IMR-90 (cell line): ENCODE data around the gene CD96. TPM values are rescaled to one million over a fixed set of nuclear protein-coding genes. Genes with fewer than 3 reads are reported as not detected.
A peak's percentile ranks its signal among the peaks of the same experiment; 100 is the strongest.

Experiments
- ATAC-seq: fragments of 200-7000 bp; cut with Tn5 transposase; 2 replicates; pipeline ENCODE4 v1.9.1; 2020; ENCODE audit warnings: low read depth, mild to moderate bottlenecking, moderate library complexity
- BruUV-seq: library from RNA; stranded (reverse); fragments of 400-500 nt; replicated peaks from 2 replicates; lab custom pipeline; 2021; lab: Mats Ljungman, UMichigan
- CTCF ChIA-PET: fragments of 300-600 bp; formaldehyde crosslinking; extraction: SDS; loops from one replicate; lab custom pipeline; 2021; ENCODE audit warnings: antibody characterized with exemption; lab: Yijun Ruan, JAX
- POLR2A ChIA-PET: fragments of 300-600 bp; sonication (Branson Sonifier 250); formaldehyde crosslinking; loops from one replicate; lab custom pipeline; 2022; ENCODE audit warnings: antibody characterized with exemption; ENCODE audit not compliant: unreplicated experiment; lab: Charles Lee
- DNase-seq: peaks from one replicate; pipeline ENCODE4 v3.0.0; 2013
- H2AFZ ChIP-seq: replicated peaks from 2 replicates; pipeline ENCODE3; 2013; ENCODE audit warnings: low read length, mild to moderate bottlenecking; ENCODE audit not compliant: poor library complexity
- H2AK5ac ChIP-seq: 2 replicates; pipeline ENCODE4 v1.6.1; 2013; ENCODE audit warnings: low read depth, low read length, inconsistent platforms
- H2AK9ac ChIP-seq: replicated peaks from 2 replicates; pipeline ENCODE3; 2013; ENCODE audit warnings: mild to moderate bottlenecking, low read depth, low read length, moderate library complexity; ENCODE audit not compliant: poor library complexity
- H2BK120ac ChIP-seq: 2 replicates; pipeline ENCODE4 v1.6.1; 2013; ENCODE audit warnings: low read depth, low read length, inconsistent platforms
- H2BK15ac ChIP-seq: 3 replicates; pipeline ENCODE4 v1.6.1; 2013; ENCODE audit warnings: low read depth, low read length, inconsistent platforms
- H2BK20ac ChIP-seq: 2 replicates; pipeline ENCODE4 v1.6.1; 2013; ENCODE audit warnings: low read depth, mild to moderate bottlenecking, inconsistent platforms, low read length, moderate library complexity
- H2BK5ac ChIP-seq: 2 replicates; pipeline ENCODE4 v1.6.1; 2013; ENCODE audit warnings: mild to moderate bottlenecking, low read depth, low read length, inconsistent platforms; ENCODE audit not compliant: poor library complexity, severe bottlenecking
- H3K14ac ChIP-seq: replicated peaks from 2 replicates; pipeline ENCODE4 v1.6.1; 2013; ENCODE audit warnings: low read depth, low read length, inconsistent platforms
- H3K18ac ChIP-seq: 2 replicates; pipeline ENCODE4 v1.6.1; 2013; ENCODE audit warnings: low read depth, low read length, control low read depth
- H3K23ac ChIP-seq: 2 replicates; pipeline ENCODE4 v1.6.1; 2013; ENCODE audit warnings: low read depth, low read length, inconsistent platforms
- H3K27ac ChIP-seq: 2 replicates; pipeline ENCODE4 v1.5.1; 2013; ENCODE audit warnings: mild to moderate bottlenecking, control low read depth, low read length; ENCODE audit not compliant: insufficient read depth
- H3K27me3 ChIP-seq: 2 replicates; pipeline ENCODE4 v1.6.1; 2013; ENCODE audit warnings: low read length; ENCODE audit not compliant: control insufficient read depth, insufficient read depth
- H3K36me3 ChIP-seq: 2 replicates; pipeline ENCODE4 v1.6.1; 2013; ENCODE audit warnings: low read length, mixed read lengths; ENCODE audit not compliant: control insufficient read depth, insufficient read depth
- H3K4ac ChIP-seq: 2 replicates; pipeline ENCODE4 v1.6.1; 2013; ENCODE audit warnings: low read depth, low read length, inconsistent platforms
- H3K4me1 ChIP-seq: 2 replicates; pipeline ENCODE4 v1.6.1; 2013; ENCODE audit warnings: low read length, mixed read lengths; ENCODE audit not compliant: control insufficient read depth, insufficient read depth
- H3K4me2 ChIP-seq: 2 replicates; pipeline ENCODE4 v1.6.1; 2013; ENCODE audit warnings: low read depth, mild to moderate bottlenecking, control low read depth, low read length, moderate library complexity
- H3K4me3 ChIP-seq: 2 replicates; pipeline ENCODE4 v1.5.1; 2013; ENCODE audit warnings: low read depth, mild to moderate bottlenecking, control low read depth, low read length, moderate library complexity; ENCODE audit not compliant: insufficient read depth
- H3K56ac ChIP-seq: 2 replicates; pipeline ENCODE4 v1.6.1; 2013; ENCODE audit warnings: low read length, inconsistent platforms; ENCODE audit not compliant: insufficient read depth; ENCODE audit errors: extremely low read depth
- H3K79me1 ChIP-seq, 2 experiments: 2 replicates each; pipeline ENCODE4 v1.6.1; 2013; ENCODE audit warnings: low read length in 2 of 2, inconsistent platforms in 1 of 2, low read depth in 1 of 2
- H3K9ac ChIP-seq: 2 replicates; pipeline ENCODE4 v1.6.1; 2013; ENCODE audit warnings: low read depth, low read length, control low read depth
- H3K9me1 ChIP-seq: 2 replicates; pipeline ENCODE4 v1.6.1; 2013; ENCODE audit warnings: low read length, inconsistent platforms; ENCODE audit not compliant: insufficient read depth
- H3K9me3 ChIP-seq: 2 replicates; pipeline ENCODE4 v1.6.1; 2013; ENCODE audit warnings: low read length; ENCODE audit not compliant: control insufficient read depth, insufficient read depth
- H4K20me1 ChIP-seq: 2 replicates; pipeline ENCODE4 v1.6.1; 2013; ENCODE audit warnings: low read length, inconsistent platforms; ENCODE audit not compliant: insufficient read depth
- H4K5ac ChIP-seq: 2 replicates; pipeline ENCODE4 v1.6.1; 2013; ENCODE audit warnings: mild to moderate bottlenecking, low read depth, low read length, control low read depth
- H4K8ac ChIP-seq, 2 experiments: 2 replicates each; pipeline ENCODE4 v1.6.1; 2013; ENCODE audit warnings: low read depth in 2 of 2, low read length in 2 of 2, control low read depth in 1 of 2, inconsistent platforms in 1 of 2
- H4K91ac ChIP-seq: 2 replicates; pipeline ENCODE4 v1.6.1; 2013; ENCODE audit warnings: low read depth, low read length, inconsistent platforms; ENCODE audit not compliant: insufficient read depth
- BHLHE40 ChIP-seq: fragments of 150-350 bp; IDR thresholded peaks from 2 replicates; pipeline ENCODE4 v1.6.1; 2016; ENCODE audit warnings: mild to moderate bottlenecking, low read depth, low read length
- CEBPB ChIP-seq: IDR thresholded peaks from 2 replicates; pipeline ENCODE4 v1.6.1; 2012; ENCODE audit warnings: low read depth, low read length, improper control_type of control experiment
- CHD1 ChIP-seq: IDR thresholded peaks from 2 replicates; pipeline ENCODE4 v1.6.1; 2012; ENCODE audit warnings: low read depth, low read length, improper control_type of control experiment
- CTCF ChIP-seq: conservative IDR thresholded peaks from 2 replicates; pipeline ENCODE4 v1.5.1; 2012; ENCODE audit warnings: mild to moderate bottlenecking, low read depth, low read length, improper control_type of control experiment
- ELK1 ChIP-seq: fragments of 150-350 bp; IDR thresholded peaks from 2 replicates; pipeline ENCODE4 v1.6.1; 2016; ENCODE audit warnings: low read depth, mild to moderate bottlenecking, low read length, moderate library complexity, borderline replicate concordance
- FOS ChIP-seq: fragments of 150-350 bp; IDR thresholded peaks from 2 replicates; pipeline ENCODE4 v1.6.1; 2016; ENCODE audit warnings: low read depth, low read length
- MAFK ChIP-seq: IDR thresholded peaks from 2 replicates; pipeline ENCODE4 v1.6.1; 2012; ENCODE audit warnings: low read depth, low read length, improper control_type of control experiment
- MAZ ChIP-seq: IDR thresholded peaks from 2 replicates; pipeline ENCODE4 v1.6.1; 2012; ENCODE audit warnings: low read depth, mild to moderate bottlenecking, low read length, improper control_type of control experiment, moderate library complexity, borderline replicate concordance
- MXI1 ChIP-seq: IDR thresholded peaks from 2 replicates; pipeline ENCODE4 v1.6.1; 2012; ENCODE audit warnings: low read depth, mild to moderate bottlenecking, low read length, moderate library complexity, borderline replicate concordance
- NFE2L2 ChIP-seq: fragments of 150-350 bp; IDR thresholded peaks from 2 replicates; pipeline ENCODE4 v1.6.1; 2016; ENCODE audit warnings: low read depth, mild to moderate bottlenecking, low read length
- POLR2A ChIP-seq: IDR thresholded peaks from 2 replicates; pipeline ENCODE4 v1.6.1; 2012; ENCODE audit warnings: mild to moderate bottlenecking, low read depth, low read length
- RAD21 ChIP-seq: IDR thresholded peaks from 2 replicates; pipeline ENCODE4 v1.6.1; 2012; ENCODE audit warnings: low read length, improper control_type of control experiment
- RCOR1 ChIP-seq: IDR thresholded peaks from 2 replicates; pipeline ENCODE4 v1.6.1; 2012; ENCODE audit warnings: mild to moderate bottlenecking, low read length, improper control_type of control experiment; ENCODE audit not compliant: insufficient replicate concordance
- RFX5 ChIP-seq: IDR thresholded peaks from 2 replicates; pipeline ENCODE4 v1.8.0; 2012; ENCODE audit warnings: low read depth, mild to moderate bottlenecking, low read length, moderate library complexity
- SMC3 ChIP-seq: fragments of 150-350 bp; IDR thresholded peaks from 2 replicates; pipeline ENCODE4 v1.6.1; 2016; ENCODE audit warnings: low read depth, mild to moderate bottlenecking, antibody characterized with exemption, low read length, moderate library complexity
- USF2 ChIP-seq: fragments of 150-350 bp; IDR thresholded peaks from 2 replicates; pipeline ENCODE4 v1.6.1; 2017; ENCODE audit warnings: mild to moderate bottlenecking, antibody characterized with exemption, low read length, low read depth
- dilution Hi-C: fragments of 300-500 bp; cut with HindIII; formaldehyde crosslinking; loops from one replicate; pipeline ENCODE4 v1.14.3; 2018; ENCODE audit warnings: low sequenced_read_pairs; ENCODE audit not compliant: unreplicated experiment
- in situ Hi-C: fragments of 300-500 bp; cut with MboI; formaldehyde crosslinking; loops from 3 replicates; pipeline ENCODE4 v1.14.3; 2019; ENCODE audit warnings: low sequenced_read_pairs, inconsistent platforms, mixed read lengths
- intact Hi-C: fragments of 100-400 bp; cut with micrococcal nuclease; formaldehyde crosslinking; loops from 2 replicates; pipeline ENCODE4 v1.10.0; 2022
- polyA plus RNA-seq, 3 experiments: library from polyadenylated mRNA; depleted of rRNA; stranded (reverse); fragments of >200 nt; gene quantifications; 2 replicates each; pipeline ENCODE4 v1.2.3, GENCODE V29; 2012; ENCODE audit warnings: low replicate concordance in 1 of 3
- total RNA-seq: library from RNA; depleted of rRNA; stranded (reverse); fragments of >200 nt; gene quantifications from 2 replicates; pipeline ENCODE4 v1.2.3, GENCODE V29; 2012

CD96 gene
- total and polyA plus RNA-seq, 2 of the 4 experiments (the other 2 are of a cell fraction) = 0.05 to 0.18 TPM

- no peak overlapping the region for H2AFZ ChIP-seq
- H3K9me3 ChIP-seq = no peaks in the 10 kb centered on the region; the same call in 1 of the 2 replicates
- ATAC-seq (no peak; the same call in 1 of the 2 replicates), DNase-seq (no peak)
- H3K79me1 ChIP-seq = no peaks in the 10 kb centered on the region
- no peak overlapping the region for H3K4me3 ChIP-seq
- TF ChIP-seq CTCF = no peak
- TF ChIP-seq MAZ = no peak
- TF ChIP-seq MXI1 = no peak
- no peak for TF ChIP-seq BHLHE40
- no peak for TF ChIP-seq RCOR1
- TF ChIP-seq CHD1 = no peak
- TF ChIP-seq POLR2A = no peak
- TF ChIP-seq RAD21 = no peak
- no peak for TF ChIP-seq MAFK
- no peak for TF ChIP-seq NFE2L2
- no peak for TF ChIP-seq USF2
- TF ChIP-seq SMC3 = no peak
- no peak for TF ChIP-seq RFX5
- TF ChIP-seq CEBPB = no peak
- no peak for TF ChIP-seq ELK1
- no peak for TF ChIP-seq FOS
- no peaks in the 10 kb centered on the region for H4K20me1 ChIP-seq
- H3K27me3 ChIP-seq = no peaks in the 10 kb centered on the region
- intact Hi-C loops = loop anchor here (2.0 kb wide), 1 partner anchor 40 kb away; no protein-coding TSS in a partner anchor
- no peak overlapping the region for H3K14ac ChIP-seq
- peak overlapping the region; percentile 3; the same call in 1 of the 2 replicates for H3K18ac ChIP-seq
- H3K23ac ChIP-seq = no peak overlapping the region
- H3K36me3 ChIP-seq = no peaks in the 10 kb centered on the region
- H2BK120ac ChIP-seq = no peak overlapping the region
- no peak overlapping the region for H2AK9ac ChIP-seq
- peaks cover 3% of the 10 kb centered on the region; the same call in 1 of the 2 replicates for H3K9me1 ChIP-seq
- no peaks in the 10 kb centered on the region for H3K4me1 ChIP-seq
- CTCF ChIA-PET = interaction anchor here (0.6 to 0.8 kb wide), 2 partner anchors 97 to 1786 kb away, joined by 3 to 5 read pairs; no protein-coding TSS in a partner anchor
- H3K9ac ChIP-seq = no peak overlapping the region
- no peak overlapping the region for H3K56ac ChIP-seq
- no peak overlapping the region for H2BK5ac ChIP-seq
- H2AK5ac ChIP-seq = no peak overlapping the region
- H4K8ac ChIP-seq = no peak overlapping the region
- no peak overlapping the region for H2BK20ac ChIP-seq
- H3K4me2 ChIP-seq = no peak overlapping the region
- no peak overlapping the region for H4K91ac ChIP-seq
- no peak overlapping the region for H4K5ac ChIP-seq
- BruUV-seq = no TSS peak
- H2BK15ac ChIP-seq = no peak overlapping the region
- POLR2A ChIA-PET = no interaction called here
- H3K4ac ChIP-seq = no peak overlapping the region
- in situ Hi-C loops = no loop called here
- no peak overlapping the region for H3K27ac ChIP-seq
- dilution Hi-C loops = no loop called here
Observed at GRCh38 chr3:111618945-111619344, 76.9 kb downstream of the CD96 start.
